SK-N-MC (cell line): ENCODE data around the gene UBE2O.

Experiments used
- EZH2 ChIP-seq: fragments of 200-600 bp; sonication (generic); IDR thresholded peaks from one replicate; pipeline ENCODE4 v1.6.1; 2017; ENCODE audit warnings: antibody characterized with exemption
- POLR2AphosphoS5 ChIP-seq: IDR thresholded peaks from 2 replicates; pipeline ENCODE4 v1.6.1; 2012; ENCODE audit warnings: mild to moderate bottlenecking, low read depth, low read length, borderline replicate concordance

DNA sequence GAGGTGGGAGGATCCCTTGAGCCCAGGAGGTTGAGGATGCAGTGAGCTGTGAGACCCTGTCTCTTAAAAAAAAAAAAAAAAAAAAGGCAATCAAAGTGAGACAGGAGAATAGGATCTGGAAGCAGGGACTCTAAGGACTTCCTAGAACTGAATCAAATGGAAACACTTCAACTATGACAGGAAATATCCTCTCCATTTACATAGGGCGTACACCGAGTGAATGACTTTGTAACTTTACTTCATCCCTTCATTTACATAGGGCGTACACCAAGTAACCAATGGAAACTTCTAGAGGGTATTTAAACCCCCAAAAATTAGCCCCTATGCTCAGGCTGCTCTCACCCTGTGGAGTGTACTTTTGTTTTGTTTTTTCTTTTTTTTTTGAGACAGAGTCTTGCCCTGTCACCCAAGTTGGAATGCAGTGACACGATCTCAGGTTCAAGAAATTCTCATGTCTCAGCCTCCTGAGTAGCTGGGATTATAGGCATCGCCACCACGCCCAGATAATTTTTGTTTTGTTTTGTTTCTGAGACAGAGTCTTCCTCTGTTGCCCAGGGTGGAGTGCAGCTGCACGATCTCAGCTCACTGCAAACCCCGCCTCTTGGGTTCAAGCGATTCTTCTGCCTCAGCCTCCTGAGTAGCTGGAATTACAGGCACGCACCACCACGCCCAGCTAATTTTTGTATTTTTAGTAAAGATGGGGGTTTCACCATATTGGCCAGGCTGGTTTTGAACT, 89.7 kb downstream of the UBE2O start:
- TF ChIP-seq POLR2AphosphoS5 (no peak), EZH2 (no peak)
